ENCODE data around the gene NGF.

NGF gene

DNA sequence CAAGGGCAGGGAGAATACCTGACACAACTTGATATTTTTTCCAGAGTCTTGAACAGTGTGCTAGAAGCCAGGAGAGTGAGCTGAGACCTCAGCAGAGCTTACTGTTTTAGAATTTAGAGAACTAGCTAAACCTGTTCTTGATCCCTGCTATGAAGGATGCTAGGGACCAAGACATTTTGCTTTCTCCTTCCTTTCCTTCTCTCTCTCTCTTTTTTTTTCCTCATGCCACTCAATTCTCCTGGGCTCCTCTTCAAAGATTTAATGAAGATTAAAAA is 99.0 kb downstream of the NGF start:
- DNase-seq (ENCODE audit: low read depth in 2 of 2) = no peak

DNA sequence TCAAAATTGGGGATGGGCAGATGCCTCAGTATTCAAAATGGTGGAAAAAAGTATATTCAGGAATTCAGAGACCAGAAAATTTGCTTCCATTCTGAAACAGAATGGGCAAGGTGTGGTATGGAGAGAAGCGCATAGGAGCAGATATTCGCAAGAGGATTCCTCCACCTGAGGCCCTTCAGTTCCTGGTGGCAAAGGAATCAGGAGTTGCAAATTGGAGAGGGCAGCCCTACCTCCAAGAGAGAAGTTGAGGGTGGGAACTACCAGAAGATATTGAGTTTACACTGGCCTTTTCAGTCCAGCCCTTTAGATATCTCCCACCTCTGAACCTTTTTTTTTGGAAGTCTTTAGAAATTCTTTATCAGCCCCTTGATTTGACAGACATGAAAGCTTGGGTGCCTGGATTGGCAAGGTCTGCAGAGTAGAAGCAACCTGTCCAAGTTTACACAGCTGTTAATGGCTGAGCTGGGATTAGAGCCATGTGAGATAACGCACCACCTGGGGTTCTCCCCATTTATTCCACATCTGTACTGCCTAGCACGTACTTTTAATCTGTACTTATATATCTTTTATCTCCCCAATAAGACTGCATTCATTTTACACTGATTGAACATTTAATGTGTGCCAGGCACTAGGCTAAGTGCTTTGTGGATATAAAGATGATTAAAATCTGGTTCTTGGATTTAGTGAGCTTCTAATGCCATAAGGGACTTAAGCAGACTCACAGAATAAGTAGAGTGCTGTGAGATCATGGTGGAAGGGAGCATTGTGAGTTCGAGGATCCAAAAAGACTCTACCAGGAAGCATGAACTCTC is 99.5 kb downstream of the NGF start:
- DNase-seq (ENCODE audit: low read depth in 2 of 2) = no peak

DNA sequence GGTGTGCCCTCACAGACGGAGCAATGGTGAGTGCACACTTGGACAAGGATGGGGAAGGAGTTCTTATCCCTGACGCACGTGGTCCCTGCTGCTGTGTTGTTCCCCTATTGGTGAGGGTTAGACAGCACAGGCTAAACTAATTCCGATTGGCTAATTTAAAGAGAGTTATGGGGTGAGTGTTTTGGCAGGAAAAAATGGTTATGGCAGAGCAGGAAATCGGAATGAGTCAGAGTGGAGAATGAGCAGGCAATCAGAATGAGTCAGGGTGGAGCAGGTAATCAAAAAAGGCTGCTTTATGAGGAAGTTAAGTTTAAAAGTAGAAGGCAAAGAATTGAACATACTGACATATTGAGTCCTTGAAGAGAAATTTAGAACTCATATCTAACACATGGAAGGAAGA is 100.5 kb downstream of the NGF start:
- no peak for DNase-seq (ENCODE audit: low read depth in 2 of 2)

DNA sequence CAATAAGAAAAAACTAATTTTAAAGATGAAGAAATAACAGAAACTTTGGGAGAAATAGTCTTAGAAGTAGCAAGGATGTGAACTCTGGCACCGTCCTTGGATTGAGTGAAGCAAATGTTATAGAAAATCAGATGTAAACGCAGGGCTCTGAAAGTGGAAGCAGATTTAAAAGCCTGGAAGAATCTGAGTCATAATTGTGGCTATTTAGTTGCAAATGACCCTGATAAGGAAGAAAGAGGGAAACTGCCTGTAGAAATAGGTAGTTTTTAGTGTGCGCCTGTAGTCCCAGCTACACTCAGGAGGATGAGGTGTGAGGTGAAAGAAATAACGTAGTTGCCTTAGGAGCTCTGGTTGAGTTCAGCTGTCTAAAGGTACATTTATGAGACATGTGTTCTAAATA is 101.0 kb downstream of the NGF start:
- DNase-seq (ENCODE audit: low read depth in 2 of 2) = no peak
